ENCODE results near the gene CEP350.
"Not testable (repeated sequence)": the region's sequence is repeated elsewhere in the genome, so short reads cannot be mapped to it uniquely, and the experiment has no call there.

CEP350 gene

DNA sequence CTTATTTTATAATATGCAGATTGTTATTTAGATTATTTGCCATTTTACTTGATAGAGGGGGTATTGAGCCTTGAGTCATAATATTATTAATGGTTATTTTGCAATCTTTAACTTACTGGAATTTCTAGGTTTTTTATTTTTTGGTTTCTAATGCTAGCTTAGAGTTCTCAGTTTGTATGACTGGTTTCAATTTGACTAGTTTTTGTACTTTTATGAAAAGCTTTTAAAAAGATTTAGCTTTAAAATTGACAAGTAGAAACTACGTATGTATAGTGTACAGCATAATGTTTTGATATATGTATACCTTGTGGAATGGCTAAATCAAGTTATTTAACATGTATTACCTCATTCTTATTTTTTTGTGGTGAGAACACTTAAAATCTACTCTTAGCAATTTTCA is 41.5 kb downstream of the CEP350 start:
- DNase-seq, result no peak

DNA sequence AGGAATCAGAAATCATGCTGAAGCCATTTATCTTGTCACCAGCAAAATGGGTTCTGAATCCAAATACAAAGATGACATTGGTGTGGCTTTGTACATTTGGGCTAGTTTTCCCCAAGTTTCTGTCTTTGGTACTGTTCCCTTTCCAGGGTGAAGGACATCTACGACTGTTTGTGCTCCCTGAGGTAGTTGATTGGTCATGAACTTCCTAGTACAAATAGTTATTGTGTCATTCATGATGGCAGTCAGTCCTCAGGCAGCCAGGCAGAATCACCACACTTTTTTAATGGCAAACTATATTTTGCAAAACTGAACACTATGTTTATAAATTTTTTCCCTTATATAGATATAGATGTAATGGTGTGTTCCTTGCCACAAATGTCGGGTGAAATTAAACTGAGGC is 46.0 kb downstream of the CEP350 start:
- no peak for DNase-seq

- DNase-seq, result no peak
These were observed 47.8 kb downstream of the CEP350 start for GRCh38 chr1:180002437-180002836.

GRCh38 chr1:180003026-180003695 is 48.6 kb downstream of the CEP350 start:
- no peak for DNase-seq

GRCh38 chr1:180006762-180007161 is 52.2 kb downstream of the CEP350 start:
- DNase-seq, result not testable (repeated sequence)

- no peak for DNase-seq
These were observed 65.4 kb downstream of the CEP350 start for GRCh38 chr1:180020017-180020416.

DNA sequence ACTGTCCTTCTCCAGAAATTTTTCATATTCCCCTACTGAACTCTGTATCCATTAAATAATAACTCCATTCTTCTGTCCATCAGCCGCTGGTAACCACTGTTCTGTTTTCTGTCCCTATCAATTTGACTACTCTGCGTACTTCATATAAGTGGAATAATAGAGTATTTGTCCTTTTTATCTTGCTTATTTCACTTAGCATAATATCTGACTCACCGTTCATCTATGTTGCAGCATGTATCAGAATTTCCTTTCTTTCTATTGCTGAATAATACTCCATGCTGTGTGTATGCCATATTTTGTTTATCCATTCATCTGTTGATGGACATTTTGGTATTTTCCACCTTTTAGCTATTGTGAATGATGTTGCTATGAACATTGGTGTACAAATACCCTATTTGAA is 71.9 kb downstream of the CEP350 start:
- DNase-seq, result no peak

GRCh38 chr1:180027949-180028445 is 73.4 kb downstream of the CEP350 start:
- no peak for DNase-seq

DNA sequence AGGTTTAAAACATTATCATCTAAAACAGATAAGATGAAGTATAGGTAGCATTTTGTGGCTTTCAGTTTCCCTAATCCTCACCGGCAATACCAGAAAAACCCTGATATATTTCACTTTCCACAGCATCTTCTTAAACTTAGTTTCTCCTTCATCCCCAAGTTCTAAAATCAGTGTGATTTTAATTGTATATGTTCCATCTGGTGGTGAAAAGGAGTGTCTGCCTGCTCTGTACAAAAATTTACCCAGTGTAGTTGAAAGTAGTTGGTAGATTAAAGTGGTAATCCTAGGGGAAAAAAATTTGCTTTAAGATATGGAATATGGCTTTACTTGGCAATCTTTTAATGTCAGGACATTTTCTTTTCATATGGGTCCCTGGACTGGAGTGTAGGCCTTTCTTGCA is 74.3 kb downstream of the CEP350 start:
- DNase-seq, result no peak

DNA sequence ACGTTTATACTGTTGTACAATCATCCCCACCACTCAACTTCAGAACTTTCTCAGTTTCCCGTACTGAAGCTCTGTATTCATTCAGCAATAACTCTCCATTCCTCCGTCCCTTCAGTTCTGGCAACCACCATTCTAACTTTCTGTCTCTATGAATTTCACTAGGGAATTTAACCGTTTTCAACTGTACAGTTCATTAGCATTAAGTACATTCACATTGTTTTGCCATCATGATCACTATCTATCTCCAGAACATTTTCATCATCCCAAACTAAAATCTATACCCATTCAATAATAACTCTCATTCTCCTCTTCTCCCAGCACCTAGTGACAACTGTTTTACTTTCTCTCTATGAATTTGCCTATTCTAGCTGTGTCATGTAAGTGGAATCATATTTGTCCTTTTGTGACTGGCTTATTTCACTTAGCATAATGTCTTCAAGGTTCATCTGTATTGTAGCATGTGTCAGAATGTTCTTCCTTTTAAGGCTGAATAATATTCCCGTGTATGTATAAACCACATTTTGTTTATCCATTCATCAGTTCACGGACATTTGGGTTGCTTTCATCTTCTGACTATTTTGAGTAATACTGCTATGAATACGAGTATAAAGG is 75.0 kb downstream of the CEP350 start:
- DNase-seq, result no peak

- no peak for DNase-seq
These were observed 77.1 kb downstream of the CEP350 start for GRCh38 chr1:180031664-180032063.

GRCh38 chr1:180033390-180033789 is 78.8 kb downstream of the CEP350 start:
- DNase-seq, result no peak

DNA sequence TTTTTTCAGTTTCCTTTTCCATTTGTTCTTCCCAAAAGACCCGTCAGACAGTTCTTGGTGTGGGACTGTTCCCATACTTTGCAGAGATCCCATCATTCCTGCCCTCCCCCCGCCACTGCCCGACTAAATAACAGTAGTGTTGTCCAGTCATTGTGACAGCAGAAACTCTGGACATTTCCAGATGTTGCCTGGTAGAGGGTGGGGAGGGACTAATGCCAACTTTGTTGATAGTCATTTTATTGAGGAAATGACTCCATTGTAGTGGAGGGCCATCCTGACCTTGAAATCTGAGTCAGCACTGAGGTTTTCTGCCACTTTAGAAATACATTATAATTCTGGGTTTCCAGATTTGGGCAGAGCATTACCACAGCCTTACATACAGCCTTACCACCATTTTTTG is 85.4 kb downstream of the CEP350 start:
- DNase-seq, result no peak

DNA sequence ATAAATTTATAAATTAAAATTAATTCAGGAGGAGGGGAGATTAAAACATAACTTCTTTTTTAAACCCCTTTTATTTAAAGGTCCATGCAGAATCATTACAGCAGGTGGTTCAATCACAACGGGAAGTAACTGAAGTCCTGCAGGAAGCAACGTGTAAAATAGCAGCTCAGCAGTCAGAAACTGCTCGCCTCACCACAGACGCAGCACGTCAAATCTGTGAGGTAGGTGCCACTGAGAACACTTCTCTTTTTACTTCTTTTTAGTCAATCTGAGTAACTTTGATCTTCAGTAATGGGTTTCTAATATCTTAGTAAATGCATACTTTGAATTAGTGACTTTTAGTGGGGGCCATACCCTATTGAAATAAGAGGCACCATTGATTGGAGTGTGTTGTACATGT is 87.0 kb downstream of the CEP350 start:
- DNase-seq, result no peak

DNA sequence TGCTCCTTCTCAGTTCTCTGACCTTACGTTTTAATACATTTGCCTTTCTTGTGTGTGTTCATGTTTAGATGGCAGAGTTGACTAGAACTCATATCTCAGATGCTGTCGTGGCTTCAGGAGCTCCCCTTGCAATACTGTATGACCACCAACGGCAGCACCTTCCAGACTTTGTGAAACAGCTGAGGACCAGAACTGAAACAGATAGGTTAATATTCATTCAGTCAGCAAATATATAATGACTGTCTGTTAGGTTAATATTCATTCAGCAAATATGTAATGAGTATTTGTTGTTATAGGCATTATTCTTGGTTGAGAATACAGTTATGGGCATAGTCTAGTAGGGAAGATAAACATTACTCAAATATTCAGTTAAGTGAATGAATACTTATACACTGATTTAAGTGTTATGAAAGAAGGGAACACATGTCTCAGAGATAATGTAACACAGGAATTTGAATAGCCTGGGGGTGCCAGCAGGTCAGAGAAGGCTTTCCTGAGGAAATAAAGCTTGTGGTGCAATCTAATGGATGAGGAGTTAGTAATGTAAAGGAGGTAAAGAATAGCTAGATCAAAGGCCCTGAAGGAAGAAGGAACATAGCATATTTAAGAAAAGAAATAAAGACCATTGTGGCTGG is 88.5 kb downstream of the CEP350 start:
- DNase-seq, result no peak

- no peak for DNase-seq
These were observed 89.2 kb downstream of the CEP350 start for GRCh38 chr1:180043785-180044184.

GRCh38 chr1:180046674-180047073 is 92.1 kb downstream of the CEP350 start:
- DNase-seq, result no peak

DNA sequence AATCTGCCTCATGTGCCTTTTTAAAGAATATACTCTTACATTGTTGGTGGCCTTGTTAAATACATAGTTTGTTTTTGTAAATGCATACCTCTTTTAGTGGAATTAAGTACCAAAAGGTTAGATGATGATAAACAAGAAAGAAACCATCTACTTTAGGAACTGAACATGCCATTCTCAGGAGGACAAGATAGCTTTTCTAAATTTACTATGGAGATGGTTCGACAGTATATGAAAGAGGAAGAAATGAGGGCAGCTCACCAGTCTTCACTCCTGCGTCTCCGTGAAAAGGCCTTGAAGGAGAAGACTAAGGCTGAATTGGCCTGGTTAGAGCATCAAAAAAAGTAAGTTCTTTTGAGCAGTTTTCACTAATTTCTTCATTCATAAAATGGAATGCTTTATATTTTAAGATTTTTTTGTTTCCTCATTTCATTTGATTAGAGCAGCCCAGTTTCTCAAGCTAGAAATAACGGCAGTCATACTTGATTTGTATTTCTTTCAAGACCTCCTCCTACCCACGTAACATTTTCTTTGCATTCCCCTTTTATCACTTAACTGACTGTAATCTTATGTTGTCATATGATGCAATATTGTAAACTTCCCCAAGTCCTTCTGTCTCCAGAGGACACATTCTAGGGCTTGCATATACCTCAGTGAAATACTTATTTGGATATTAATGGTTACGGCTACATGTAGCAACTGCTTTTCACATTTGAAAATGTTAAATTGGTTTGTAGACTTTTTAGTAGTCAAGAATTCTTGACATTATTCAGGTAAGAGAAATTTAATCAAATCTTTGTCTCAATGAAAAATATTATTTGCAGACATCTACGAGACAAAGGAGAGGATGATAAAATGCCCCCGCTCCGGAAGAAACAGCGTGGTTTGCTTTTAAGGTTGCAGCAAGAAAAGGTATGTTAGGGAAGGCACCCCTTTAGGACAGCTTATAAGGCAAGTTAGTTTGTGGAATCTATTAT is 99.3 kb downstream of the CEP350 start:
- DNase-seq, result no peak

DNA sequence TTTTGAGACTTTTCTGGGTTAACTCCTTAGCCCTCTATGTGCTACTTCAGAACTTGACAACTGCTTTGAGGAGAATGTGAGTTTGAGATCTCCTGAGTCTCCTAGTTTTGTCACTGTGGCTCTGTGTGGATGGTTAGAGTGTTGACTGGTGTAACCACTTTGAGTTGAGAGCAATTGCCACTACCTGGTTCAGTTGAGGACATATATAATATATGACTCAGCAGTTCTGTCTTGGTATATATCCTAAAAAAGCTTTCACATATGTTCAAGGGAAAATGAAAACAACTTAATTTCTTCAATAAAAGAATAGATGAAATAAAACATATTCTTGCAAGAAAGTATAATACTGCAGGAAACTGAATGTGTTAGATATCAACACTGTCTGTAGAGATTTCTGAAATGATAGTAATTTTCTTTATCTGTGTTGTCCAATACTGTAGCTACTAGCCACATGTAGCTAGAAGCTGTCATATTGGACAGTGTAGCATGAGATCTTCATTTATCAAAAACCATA is 103.3 kb downstream of the CEP350 start:
- DNase-seq, result no peak

DNA sequence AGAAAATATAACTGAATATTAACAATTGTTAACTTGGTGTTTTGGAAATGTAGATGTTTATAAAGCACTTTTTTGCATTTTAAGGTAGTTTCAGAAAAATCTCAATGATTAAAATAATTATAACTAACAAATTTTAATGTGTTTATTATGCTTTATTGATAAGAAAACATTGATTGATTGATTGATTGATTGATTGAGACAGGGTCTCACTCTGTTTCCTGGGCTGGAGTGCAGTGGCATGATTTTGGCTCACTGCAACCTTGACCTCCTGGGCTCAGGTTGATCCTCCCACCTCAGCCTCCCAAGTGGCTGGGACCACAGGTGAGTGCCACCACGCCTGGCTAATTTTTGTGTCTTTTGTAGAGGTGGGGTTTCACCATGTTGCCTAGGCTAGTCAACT is 106.4 kb downstream of the CEP350 start:
- DNase-seq, result no peak

DNA sequence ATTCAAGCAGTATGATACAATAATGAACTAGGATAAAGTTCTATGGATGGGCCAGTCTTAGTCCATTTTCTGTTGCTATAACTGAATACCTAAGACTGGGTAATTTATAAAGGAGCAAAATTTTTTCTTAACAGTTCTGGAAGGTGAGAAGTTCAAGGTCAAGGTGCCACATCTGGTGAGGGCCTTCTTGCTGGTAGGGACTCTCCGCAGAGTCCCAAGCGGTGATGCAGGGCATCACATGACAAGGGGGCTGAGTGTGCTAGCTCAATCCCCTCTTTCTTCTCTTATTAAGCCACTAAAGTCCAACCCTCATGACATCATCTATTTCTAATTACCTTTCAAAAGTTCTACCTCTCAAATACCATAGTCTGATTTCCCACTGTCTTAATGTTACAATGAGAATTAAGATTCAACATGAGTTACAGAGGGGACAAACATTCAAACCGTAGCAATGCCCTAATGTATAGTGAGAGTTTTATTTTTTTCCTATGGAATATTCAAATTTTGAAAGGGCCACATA is 107.9 kb downstream of the CEP350 start:
- no peak for DNase-seq

- no peak for DNase-seq
These were observed 110.8 kb downstream of the CEP350 start for GRCh38 chr1:180065408-180065807.

- no peak for DNase-seq
These were observed 111.5 kb downstream of the CEP350 start for GRCh38 chr1:180066150-180066549.

Data from NCI-H1092 treated with DMSO at 0.1 percent for 48 hours (cell line).